Stomach smooth muscle (tissue), 2 donors: ENCODE results near the gene LINGO4.

Experiments used
- H3K27ac ChIP-seq: one replicate; pipeline ENCODE4 v1.7.0; 2013; ENCODE audit warnings: mild to moderate bottlenecking, low read length, inconsistent platforms
- H3K27me3 ChIP-seq, 2 donors: one replicate each; pipeline ENCODE4 v1.7.0; 2013; ENCODE audit warnings: low read length in 2 of 2; ENCODE audit not compliant: insufficient read depth in 2 of 2, control insufficient read depth in 1 of 2
- H3K36me3 ChIP-seq, 2 donors: one replicate each; pipeline ENCODE4 v1.7.0; 2013; ENCODE audit warnings: low read length in 2 of 2; ENCODE audit not compliant: control insufficient read depth in 2 of 2, insufficient read depth in 2 of 2
- H3K4me1 ChIP-seq: one replicate; pipeline ENCODE4 v1.7.0; 2013; ENCODE audit warnings: low read length; ENCODE audit not compliant: control insufficient read depth, insufficient read depth
- H3K4me3 ChIP-seq, 2 donors: one replicate each; pipeline ENCODE4 v1.7.0; 2013; ENCODE audit warnings: low read length in 2 of 2
- H3K9ac ChIP-seq, 2 donors: one replicate each; pipeline ENCODE4 v1.7.0; 2013; ENCODE audit warnings: low read length in 2 of 2, mild to moderate bottlenecking in 1 of 2
- H3K9me3 ChIP-seq, 2 donors: one replicate each; pipeline ENCODE4 v1.7.0; 2013; ENCODE audit warnings: low read length in 2 of 2; ENCODE audit not compliant: control insufficient read depth in 2 of 2
- donor health status: healthy.
- donor health status: Pancreatic carcinoma.

LINGO4 gene

GRCh38 chr1:151763990-151764389 lies 41.2 kb downstream of the LINGO4 start:
- H3K36me3 ChIP-seq = peaks cover 15 to 21% of the 10 kb centered on the region in 2 donors
- H3K27ac ChIP-seq = peak overlapping the region; percentile 94
- H3K4me1 ChIP-seq = peaks cover 10% of the 10 kb centered on the region
- H3K9ac ChIP-seq = peak overlapping the region; percentile 92 to 97
- no peaks in the 10 kb centered on the region for H3K27me3 ChIP-seq
- H3K9me3 ChIP-seq = no peaks in the 10 kb centered on the region
- H3K4me3 ChIP-seq = peak overlapping the region; percentile 90 to 93

GRCh38 chr1:151762941-151763921 lies 42.0 kb downstream of the LINGO4 start, which contains the start of gene MRPL9:
MRPL9 (minus strand) TSS chr1:151763496; CDS start chr1:151763479, 17 bp downstream.
- Histone ChIP-seq H3K4me3 (peak within 1 kb of the TSS; percentile 90 to 93), H3K9me3 (no peaks in the 10 kb centered on the region), H3K27ac (peak within 1 kb of the TSS; percentile 94), H3K36me3 (peaks cover 19 to 24% of the 10 kb centered on the region in 2 donors), H3K27me3 (no peaks in the 10 kb centered on the region), H3K4me1 (peaks cover 10% of the 10 kb centered on the region), H3K9ac (peak within 1 kb of the TSS; percentile 92 to 97)

GRCh38 chr1:151760597-151761385 lies 44.4 kb downstream of the LINGO4 start:
- no peaks in the 10 kb centered on the region for H3K9me3 ChIP-seq
- no peak overlapping the region for H3K27ac ChIP-seq
- no peaks in the 10 kb centered on the region for H3K27me3 ChIP-seq
- peaks cover 10% of the 10 kb centered on the region for H3K4me1 ChIP-seq
- H3K4me3 ChIP-seq = no peak overlapping the region
- peaks cover 28 to 38% of the 10 kb centered on the region in 2 donors for H3K36me3 ChIP-seq
- H3K9ac ChIP-seq = no peak overlapping the region

GRCh38 chr1:151759241-151759640 lies 46.0 kb downstream of the LINGO4 start:
- Histone ChIP-seq H3K4me1 (peaks cover 9% of the 10 kb centered on the region), H3K36me3 (peaks cover 32 to 44% of the 10 kb centered on the region in 2 donors), H3K9ac (no peak overlapping the region), H3K27ac (no peak overlapping the region), H3K4me3 (no peak overlapping the region), H3K9me3 (no peaks in the 10 kb centered on the region), H3K27me3 (no peaks in the 10 kb centered on the region)

GRCh38 chr1:151756291-151756690 lies 48.9 kb downstream of the LINGO4 start:
- no peak overlapping the region for H3K4me3 ChIP-seq
- H3K27me3 ChIP-seq = no peaks in the 10 kb centered on the region
- H3K4me1 ChIP-seq = no peaks in the 10 kb centered on the region
- H3K9ac ChIP-seq = no peak overlapping the region
- H3K9me3 ChIP-seq = no peaks in the 10 kb centered on the region
- H3K27ac ChIP-seq = no peak overlapping the region
- H3K36me3 ChIP-seq = peaks cover 32 to 37% of the 10 kb centered on the region in 2 donors
